Activated CD4-positive, CD25-positive, alpha-beta regulatory T cell treated with anti-CD3 and anti-CD28 coated beads, Interleukin-2, amount 50 U/mL, for 16 hours (primary cell): ENCODE data around the gene CAMKK2.
"Not testable (repeated sequence)": the region's sequence is repeated elsewhere in the genome, so short reads cannot be mapped to it uniquely, and the experiment has no call there.

ENCODE experiments used
- DNase-seq: peaks from one replicate; pipeline ENCODE4 v3.0.0-alpha.2; 2020; ENCODE audit warnings: low read depth, low spot score

Gene CAMKK2

DNA sequence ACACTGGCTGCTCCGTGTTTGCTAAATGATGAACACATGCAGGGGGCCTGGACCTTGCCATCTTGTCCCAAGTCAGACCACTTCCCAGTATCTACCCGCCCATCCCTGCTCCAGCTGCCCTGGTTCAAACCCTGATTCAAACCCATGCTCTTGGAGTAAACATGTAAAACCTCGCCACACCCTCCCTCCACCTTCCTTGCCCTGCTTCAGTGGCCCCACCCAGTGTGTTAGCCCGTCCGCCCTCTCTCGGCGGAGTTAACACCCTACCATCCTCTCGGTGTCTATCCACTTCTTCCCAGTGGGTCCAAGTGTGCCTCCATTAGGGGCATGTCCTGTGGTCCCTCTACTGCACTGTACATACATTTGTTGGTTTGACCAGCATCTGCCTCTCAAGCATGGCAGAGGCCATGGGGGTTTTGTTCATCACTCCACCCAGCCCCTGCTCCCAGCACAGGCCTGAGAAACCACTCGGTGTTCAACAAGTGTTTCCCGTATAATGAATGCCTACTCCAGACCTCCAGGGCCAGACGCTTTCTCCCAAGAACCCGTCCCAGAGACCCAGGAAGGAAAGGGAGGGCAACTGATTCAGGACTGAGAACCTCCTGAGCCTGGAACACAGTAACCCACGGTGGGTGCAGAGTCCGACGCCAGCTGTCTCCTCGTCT, 49.5 kb downstream of the CAMKK2 start:
- no peak for DNase-seq

DNA sequence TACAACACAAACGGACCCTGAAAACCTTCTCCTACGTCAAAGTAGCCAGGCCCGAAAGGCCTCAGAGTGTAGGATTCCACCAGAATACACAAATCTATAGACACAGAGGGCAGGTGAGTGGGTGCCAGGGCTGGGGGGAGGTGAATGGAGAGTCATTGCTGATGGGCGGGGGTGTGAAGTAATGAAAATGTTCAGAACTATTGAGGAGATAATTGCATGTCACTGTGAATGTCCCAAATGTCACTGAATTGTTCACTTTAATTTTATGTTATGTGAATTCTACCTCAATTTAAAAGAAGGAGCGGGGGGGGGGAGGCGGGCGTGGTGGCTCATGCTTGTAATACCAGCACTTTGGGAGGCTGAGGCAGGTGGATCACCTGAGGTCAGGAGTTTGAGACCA, 50.6 kb downstream of the CAMKK2 start:
- no peak for DNase-seq

DNA sequence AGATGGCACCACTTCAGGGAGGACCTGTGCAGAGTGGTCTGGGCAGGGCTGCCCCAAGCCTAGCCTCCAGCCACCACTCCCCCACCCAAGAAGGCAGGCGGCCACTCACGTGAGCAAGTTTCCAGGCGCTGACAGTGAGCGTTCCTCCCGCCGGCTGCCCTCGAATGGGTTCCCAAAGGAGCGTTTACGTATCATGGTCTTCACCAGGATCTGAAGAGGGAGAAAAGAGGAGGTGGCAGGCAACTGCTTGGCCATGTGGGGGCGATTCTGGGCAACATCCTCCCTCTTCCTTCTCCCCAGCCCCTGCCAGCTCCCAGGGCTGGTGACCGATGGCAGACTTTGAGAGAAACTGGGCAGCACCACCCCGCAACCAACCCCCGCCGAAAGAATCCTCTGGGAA, 51.5 kb downstream of the CAMKK2 start:
- DNase-seq = no peak

DNA sequence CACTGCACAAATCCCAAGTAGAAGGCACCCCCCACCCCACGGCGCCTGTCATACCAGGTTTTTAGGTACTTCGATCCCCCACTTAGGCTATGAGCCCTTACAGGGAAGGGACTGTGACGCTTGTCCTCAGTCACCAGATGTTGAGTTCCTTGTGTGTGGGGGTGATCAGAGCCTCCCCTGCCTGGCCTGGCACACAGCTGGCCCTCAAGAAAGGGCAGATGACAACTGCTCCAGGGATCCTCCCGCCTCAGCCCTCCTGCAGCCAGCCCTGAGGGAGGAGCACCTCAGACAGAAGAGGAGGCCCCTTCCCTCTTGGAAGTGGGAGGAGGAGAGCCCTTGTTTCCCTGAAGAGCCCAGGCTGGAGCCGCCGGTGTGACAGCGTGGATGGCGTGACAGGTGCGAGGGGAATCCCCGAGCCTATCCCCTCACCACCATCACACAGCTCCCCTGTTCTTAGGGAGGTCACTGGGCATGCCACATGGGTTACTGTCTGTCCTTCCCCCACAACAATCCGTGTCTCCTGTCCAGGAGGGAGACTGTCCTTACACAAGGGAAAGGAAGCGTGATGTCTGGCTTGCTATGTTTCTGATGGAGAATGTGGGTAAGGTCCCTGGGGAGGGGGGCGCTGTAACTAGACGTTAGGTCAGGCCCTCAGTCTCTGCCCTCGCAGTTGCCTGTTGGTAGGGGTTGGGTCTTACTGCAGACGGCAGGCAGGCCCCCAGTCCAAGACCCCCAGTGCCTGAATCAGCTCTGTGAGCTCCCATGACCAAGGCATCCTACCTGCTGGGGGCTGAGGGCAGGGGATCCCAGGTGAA, 55.1 kb downstream of the CAMKK2 start:
- DNase-seq = no peak

DNA sequence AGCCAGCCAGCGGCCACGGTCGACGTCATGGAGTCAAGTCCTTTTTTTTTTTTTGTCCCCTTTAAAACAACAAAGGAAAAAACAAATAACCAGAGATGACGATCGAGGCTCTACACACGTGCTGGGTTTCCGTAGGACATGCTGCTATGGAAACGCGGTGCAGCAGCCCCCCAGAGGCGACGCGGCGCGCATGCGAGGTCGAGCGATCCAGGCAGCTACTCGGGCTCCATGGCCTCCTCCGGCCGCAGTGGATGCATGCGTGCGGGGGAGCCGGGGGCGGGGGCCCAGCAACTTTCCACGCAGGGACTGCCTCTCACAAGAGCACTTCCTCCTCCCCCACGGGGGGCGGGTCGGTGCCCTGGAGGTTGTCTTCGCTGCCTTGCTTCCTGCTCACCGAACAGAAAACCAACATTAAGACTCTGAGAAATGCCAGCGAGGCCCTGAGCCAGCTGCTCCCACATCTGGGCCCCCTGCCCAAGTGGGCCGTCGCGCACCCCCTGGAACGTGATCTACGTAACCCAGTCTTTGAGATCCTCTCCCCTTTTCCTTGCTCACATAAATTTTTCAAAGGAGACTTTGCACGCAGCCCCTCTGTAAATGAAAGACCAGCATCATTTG, 55.9 kb downstream of the CAMKK2 start:
- DNase-seq = peak; percentile 74

DNA sequence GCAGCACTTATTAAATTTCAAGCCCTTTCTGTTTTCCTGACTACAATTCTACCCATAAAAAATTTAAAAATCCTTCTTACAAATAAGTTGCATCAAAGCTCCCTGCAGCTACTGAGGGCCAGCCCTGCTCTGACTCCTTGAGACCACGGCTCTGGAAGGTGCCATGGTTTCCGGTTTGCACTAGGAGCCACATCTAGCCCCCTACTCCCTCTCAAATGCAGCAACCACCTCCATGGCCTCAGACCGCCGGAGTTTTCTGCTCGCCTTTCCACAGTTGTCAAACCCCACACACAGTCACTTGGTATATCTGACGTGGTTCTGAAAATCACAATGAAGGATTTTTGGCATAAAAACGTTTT, 56.5 kb downstream of the CAMKK2 start:
- no peak for DNase-seq

DNA sequence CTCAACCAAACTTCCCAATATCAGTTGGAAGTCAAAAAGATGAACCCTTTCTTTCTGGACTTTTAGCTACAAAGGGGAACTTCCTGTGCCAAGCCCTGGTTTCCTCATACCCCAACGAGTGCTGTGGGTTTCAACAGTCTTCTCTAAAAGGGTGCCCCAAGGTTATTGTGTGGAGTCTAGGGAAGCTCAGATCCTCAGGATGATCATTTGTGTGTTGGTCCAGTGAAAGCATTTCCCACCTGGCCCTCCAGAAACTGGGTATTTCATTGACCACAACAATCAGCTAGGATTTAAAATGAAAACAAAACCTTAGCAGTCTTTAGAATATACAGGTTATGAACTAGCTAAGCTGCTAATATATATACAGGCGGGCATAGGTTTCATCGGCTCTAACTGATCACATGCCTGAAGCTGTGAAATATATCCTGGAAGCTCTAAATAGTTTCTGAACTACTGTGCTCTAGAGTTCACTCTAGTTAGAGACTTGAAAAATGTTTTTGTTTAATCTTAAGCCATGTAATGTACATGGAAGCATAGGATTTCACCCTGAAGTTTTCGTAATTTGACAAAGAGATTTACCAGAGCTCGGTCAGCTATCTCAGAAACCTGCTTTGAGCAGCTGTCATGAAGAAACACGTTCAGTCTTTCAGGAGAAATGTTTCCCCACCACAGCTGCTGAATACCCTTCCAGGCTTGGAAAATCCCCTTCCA, 57.0 kb downstream of the CAMKK2 start:
- no peak for DNase-seq

DNA sequence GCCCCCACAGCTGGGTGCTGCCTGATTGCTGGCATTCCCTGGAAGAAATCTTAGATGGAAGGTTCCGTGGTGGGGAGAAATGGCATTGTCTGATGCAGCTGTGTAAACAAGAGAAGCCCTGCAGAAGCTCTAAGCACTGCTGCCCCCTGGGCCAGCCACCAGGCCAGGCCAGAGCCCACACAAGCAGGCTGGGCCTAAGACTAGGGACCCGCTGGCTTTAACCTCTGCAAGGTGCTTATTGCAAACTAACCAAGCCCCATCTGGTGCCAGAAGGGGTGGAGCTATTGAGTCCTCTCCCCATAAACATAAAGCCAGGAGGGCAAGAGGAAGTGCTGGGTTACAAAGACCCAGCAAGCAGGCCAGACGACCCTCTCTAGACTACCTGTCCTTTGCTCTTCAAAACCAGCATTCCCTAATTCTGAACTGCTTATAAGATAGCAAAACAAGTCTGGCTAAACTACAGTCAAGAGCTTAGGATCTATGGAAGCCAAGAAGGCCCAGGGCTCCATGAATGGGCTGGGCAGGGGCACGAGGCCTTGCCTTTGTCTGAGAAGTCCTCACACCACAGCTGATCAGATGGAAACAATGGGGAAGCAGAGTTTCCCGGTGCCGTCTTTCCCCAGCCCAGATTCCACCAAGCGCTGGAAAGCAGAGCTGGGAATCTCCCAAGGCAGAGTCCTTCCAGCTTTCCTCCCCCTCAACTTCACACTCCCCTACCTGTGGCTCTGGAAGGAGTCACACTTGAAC, 57.7 kb downstream of the CAMKK2 start:
- DNase-seq = no peak

DNA sequence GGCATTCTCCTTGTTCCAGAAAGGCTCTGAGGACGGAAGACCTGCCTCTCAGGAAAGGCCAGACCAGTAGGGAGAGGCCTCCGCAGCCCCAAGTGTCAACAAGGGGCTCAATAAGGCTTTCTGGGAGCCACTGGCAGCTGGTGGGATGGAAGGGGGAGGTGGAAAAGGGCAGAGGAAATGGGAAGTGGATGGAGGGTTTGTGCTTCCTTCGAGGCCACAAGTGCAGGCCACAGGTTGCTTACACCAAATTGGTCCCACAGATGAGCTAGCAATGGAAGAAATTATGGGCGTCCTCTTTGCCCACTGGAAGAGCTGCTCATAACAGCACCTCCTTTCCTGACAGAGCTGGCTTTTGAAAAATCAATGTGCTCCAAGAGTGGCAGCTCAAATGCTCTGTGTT, 58.4 kb downstream of the CAMKK2 start:
- no peak for DNase-seq

DNA sequence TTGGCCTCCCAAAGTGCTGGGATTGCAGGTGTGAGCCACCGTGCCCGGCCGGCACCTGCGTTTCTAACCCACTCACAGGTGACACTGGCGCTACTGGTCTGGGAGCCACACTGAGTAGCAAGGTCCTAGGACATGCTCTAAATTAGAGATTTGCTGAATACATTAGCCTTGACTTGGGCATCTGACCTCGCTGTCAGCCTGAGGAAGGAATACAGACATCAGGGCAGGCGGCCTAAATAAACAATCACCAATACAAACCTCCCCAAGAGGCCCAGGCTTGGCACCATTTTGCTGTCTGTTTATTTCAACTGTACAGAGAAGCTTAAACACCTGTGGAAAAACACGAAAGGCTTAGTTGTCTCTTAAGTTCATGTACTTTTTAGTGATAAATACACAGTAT, 59.1 kb downstream of the CAMKK2 start:
- no peak for DNase-seq

DNA sequence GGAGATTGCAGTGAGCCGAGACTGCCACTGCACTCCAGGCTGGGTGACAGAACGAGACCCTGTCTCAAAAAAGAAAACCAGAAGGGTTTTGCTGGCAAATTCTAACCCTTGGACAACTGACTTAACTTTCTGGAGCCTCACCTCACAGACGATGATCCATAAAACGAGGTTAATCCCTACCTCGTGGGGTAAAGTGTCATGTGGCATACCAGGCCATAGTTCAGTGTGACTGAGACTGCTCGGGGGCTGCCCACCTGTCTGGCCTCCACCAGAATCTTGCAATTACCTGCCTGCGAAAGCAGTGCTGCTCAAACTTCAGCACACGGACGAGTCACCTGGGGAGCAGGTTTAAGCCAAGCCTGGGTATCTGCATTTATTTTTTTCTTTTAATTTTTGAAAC, 59.7 kb downstream of the CAMKK2 start:
- DNase-seq = no peak

DNA sequence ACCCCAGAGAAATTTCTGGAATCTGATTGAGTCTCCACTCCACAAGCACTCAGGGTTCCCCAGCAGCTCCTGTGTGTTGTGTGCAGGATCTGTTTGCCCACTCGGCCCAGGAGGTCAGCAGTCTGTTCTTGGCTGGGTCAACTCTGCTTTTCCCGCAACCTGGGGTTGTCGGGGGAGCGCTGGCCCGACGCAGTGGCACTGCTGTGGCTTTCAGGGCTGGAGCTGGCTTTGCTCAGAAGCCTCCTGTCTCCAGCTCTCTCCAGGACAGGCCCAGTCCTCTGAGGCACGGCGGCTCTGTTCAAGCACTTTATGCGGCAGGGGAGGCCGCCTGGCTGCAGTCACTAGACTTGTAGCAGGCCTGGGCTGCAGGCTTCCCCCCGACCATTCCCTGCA, 62.9 kb downstream of the CAMKK2 start:
- DNase-seq = no peak

DNA sequence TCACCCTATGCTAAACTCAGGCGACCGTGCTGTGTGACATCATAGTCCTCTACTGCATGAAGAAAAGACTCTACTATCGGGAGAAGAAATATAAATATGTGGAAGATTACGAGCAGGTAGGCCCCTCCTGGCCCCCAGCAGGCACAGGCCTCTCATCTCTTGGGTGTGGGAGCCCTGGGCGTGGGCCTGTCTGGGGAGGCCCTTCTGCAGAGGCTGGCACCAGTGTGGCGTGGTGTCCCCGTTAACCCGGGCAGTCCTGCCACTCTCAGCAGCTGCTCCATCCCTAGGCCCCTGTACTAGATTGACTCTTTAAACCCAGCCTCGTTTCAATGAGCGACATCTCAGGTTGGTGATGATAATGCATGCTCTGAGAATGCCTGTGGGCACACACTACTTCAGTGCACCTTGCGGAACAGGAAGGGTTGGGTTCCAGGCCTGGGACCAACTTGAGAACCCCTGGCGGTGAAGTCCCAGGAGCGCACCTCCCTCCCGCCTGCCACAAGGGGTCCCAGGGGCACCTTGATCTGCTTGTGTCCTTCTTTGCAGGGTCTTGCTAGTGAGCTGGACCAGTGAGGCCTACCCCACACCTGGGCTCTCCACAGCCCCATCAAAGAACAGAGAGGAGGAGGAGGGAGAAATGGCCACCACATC, 63.4 kb downstream of the CAMKK2 start:
- no peak for DNase-seq

DNA sequence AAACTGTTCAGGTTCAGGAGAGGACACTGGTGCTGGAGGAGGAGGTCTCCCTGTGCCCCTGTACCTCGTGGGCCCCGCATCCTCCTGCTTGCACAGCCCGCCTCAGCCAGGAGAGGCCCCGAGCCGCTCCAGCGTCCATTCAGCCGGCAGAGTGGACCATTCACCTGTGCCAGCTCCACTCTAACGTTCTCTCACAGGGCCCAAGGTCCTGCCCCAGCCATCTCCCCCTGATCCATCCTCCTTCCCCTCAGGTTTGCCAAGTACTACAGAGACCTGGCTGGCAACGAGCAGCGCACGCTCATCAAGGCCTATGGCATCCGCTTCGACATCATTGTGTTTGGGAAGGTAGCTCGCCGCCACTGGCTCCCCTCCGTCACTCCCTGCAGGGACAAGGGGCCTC, 64.3 kb downstream of the CAMKK2 start:
- no peak for DNase-seq

DNA sequence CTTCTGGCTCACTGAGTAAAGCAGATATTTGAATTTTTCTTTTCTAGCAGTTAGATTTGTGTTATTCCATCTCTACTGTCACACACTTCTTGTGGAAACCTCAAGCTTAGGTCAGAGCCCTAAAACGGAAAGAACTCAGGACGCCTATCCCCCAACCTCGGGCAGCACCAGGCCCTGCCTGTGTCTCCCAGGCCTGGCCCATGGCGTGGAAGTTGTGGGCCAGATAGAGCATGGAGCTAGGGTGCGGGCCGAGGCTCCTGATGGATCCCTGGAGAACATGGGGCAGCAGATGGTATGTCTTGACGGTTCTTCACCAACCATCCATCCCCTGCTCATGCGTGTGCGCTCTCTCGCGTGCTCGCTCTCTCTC, 66.0 kb downstream of the CAMKK2 start:
- DNase-seq = no peak

DNA sequence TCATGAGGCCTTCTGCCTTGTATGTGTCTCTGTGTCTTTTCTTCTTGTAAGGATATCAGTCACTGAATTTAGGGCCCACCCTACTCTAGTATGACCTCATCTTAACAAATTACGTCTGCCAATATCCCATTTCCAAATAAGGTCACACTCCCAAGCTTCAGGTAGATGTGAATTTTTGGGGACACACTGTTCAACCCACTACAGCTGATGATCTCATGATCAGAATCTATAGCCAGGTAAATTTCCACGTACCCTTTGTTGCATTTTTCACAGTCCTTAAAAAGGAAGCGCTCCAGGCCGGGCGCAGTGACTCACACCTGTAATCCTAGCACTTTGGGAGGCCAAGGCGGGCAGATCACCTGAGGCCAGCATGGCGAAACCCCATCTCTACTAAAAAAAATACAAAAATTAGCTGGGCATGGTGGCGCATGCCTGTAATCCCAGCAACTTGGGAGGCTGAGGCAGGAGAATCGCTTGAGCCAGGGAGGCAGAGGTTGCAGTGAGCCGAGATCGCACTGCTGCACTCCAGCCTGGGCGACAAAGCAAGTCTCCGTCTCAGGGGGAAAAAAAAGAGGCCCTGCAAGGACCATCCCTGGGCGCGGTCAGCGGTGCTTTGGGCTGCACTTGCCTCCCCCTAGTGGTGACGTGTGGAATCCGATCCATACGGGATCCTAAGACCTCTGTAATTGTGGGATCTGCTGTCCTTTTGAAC, 66.5 kb downstream of the CAMKK2 start:
- not testable (repeated sequence) for DNase-seq

DNA sequence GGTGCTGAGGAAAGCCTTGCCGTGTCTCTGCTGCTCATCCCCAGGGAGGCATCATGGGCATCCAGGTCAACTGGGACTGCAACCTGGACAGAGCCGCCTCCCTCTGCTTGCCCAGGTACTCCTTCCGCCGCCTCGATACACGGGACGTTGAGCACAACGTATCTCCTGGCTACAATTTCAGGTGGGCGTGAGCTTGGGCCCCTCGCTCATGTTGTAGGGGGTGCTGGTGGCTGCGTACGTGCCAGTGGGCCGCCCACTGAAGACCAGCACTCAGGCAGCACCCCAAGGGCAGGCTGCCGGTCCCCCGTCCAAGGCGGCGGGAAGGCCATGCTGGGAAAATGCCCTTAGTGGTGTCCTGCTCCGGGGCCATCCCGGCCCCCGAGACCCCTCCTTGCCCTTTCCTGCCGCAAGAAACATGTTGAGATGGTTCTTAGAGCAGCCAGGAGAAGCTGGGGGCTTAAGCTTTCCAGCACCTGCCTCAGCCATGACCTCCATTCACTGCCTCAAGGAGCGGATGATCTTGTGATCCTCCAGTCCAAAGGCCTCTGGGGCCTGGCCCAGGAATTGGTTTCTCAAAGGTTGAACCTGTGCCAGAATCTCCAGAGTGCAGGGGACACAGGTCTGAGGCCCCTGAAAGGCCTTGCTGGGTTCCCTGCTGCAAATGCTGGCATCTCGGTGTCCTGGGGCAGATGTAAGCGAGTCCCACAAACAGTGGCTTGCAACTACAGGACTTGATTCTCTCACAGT, 67.4 kb downstream of the CAMKK2 start:
- no peak for DNase-seq

DNA sequence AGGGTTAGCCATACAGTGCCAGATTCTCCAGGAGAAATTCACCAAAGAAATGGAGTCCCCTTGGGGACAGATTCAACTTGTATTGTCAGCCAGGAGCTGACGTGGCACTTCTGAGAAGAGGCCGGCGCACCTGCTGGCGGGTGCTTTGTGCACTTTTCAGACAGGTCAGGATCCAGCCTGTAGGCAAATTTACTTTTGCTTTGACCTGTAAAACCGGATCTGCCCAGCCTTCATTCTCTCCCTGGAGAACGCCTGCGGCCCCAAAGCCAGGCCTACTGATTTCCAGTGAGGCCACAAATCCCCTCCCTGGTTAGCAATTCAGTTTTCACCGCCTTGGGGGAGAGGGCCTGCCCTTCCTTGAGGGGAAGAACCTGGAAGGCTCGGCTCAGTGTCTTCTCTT, 69.2 kb downstream of the CAMKK2 start:
- no peak for DNase-seq

DNA sequence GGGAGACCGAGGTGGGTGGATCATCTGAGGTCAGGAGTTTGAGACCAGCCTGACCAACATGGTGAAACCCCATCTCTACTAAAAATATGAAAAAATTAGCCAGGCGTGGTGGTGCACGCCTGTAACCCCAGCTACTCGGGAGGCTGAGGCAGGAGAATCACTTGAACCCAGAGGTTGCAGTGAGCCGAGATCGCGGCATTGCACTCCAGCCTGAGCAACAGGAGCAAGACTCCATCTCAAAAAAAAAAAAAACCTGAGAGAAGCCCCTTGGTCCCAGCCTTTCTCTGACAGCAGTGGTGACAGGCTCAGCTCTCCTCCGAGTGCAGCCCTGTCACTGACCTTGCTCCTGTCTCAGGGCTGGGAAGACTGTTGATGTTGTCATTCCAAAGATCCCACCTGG, 69.6 kb downstream of the CAMKK2 start:
- not testable (repeated sequence) for DNase-seq

DNA sequence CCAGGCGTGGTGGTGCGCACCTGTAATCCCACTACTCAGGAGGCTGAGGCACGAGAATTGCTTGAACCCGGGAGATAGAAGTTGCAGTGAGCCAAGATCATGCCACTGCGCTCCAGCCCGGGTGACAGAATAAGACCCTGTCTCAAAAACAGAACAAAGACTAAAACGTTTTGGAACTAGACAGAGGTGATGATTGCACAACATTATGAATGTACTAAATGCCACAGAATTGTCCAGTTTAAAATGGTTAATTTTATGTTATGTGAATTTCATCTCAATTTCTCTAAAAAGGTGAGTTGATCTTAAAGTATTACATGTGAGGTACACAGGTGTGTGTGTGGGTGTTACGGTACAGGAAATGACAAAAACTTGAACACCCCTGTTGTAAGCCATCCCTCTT, 70.1 kb downstream of the CAMKK2 start:
- DNase-seq = no peak
